Keratinocyte (primary cell): ENCODE results near the gene ZBTB49. TPM values are rescaled to one million over a fixed set of nuclear protein-coding genes. Genes with fewer than 3 reads are reported as not detected.
A peak's percentile ranks its signal among the peaks of the same experiment; 100 is the strongest.

Source experiments
- DNase-seq: peaks from one replicate; pipeline ENCODE4 v3.0.0-alpha.2; 2011; ENCODE audit warnings: low read depth, missing footprints, low spot score
- FAIRE-seq: peaks from 2 replicates; lab custom pipeline; 2011; peaks lifted over from hg19 to GRCh38; lab: Jason Lieb, UNC
- H2AFZ ChIP-seq: 2 replicates; pipeline ENCODE4 v1.6.0; 2012; ENCODE audit warnings: low read length, control low read depth, inconsistent platforms; ENCODE audit not compliant: control insufficient read depth
- H3K27ac ChIP-seq: 2 replicates; pipeline ENCODE4 v1.5.1; 2011; ENCODE audit warnings: low read length; ENCODE audit not compliant: control insufficient read depth, insufficient read depth
- H3K27me3 ChIP-seq: 3 replicates; pipeline ENCODE4 v1.6.0; 2011; ENCODE audit warnings: low read length; ENCODE audit not compliant: control insufficient read depth, insufficient read depth; ENCODE audit errors: extremely low read depth
- H3K36me3 ChIP-seq, 2 experiments: 2 replicates in 1 of 2; 3 replicates in 1 of 2; pipeline ENCODE4 v1.5.1; 2011; ENCODE audit warnings: low read length in 2 of 2, mild to moderate bottlenecking in 1 of 2; ENCODE audit not compliant: control insufficient read depth in 2 of 2, insufficient read depth in 2 of 2; ENCODE audit errors: extremely low read depth in 1 of 2
- H3K4me1 ChIP-seq: 3 replicates; pipeline ENCODE4 v1.5.1; 2011; ENCODE audit warnings: low read length; ENCODE audit not compliant: control insufficient read depth, insufficient read depth; ENCODE audit errors: extremely low read depth
- H3K4me2 ChIP-seq: 3 replicates; pipeline ENCODE4 v1.6.0; 2011; ENCODE audit warnings: low read depth, low read length; ENCODE audit not compliant: control insufficient read depth, insufficient read depth; ENCODE audit errors: extremely low read depth
- H3K4me3 ChIP-seq, 3 experiments: fragments of 200-600 bp in 1 of 3; sonication (generic) in 1 of 3; 2 replicates in 2 of 3; 3 replicates in 1 of 3; pipeline ENCODE4 v1.5.1; 2011 to 2016; ENCODE audit warnings: low read length in 3 of 3, mild to moderate bottlenecking in 3 of 3, control low read depth in 2 of 3, inconsistent platforms in 1 of 3, low read depth in 1 of 3, mixed read lengths in 1 of 3, mixed run types in 1 of 3, moderate library complexity in 1 of 3; ENCODE audit not compliant: control insufficient read depth in 2 of 3, insufficient read depth in 2 of 3; ENCODE audit errors: extremely low read depth in 1 of 3
- H3K79me2 ChIP-seq: 2 replicates; pipeline ENCODE4 v1.6.0; 2012; ENCODE audit warnings: low read length; ENCODE audit not compliant: control insufficient read depth, insufficient read depth
- H3K9ac ChIP-seq: 3 replicates; pipeline ENCODE4 v1.6.0; 2011; ENCODE audit warnings: low read length; ENCODE audit not compliant: control insufficient read depth, insufficient read depth; ENCODE audit errors: extremely low read depth
- H3K9me1 ChIP-seq: 3 replicates; pipeline ENCODE4 v1.6.0; 2011; ENCODE audit warnings: low read length; ENCODE audit not compliant: control insufficient read depth, insufficient read depth; ENCODE audit errors: extremely low read depth
- H3K9me3 ChIP-seq: 2 replicates; pipeline ENCODE4 v1.5.1; 2012; ENCODE audit warnings: low read depth, low read length; ENCODE audit not compliant: control insufficient read depth
- H4K20me1 ChIP-seq: 3 replicates; pipeline ENCODE4 v1.6.0; 2011; ENCODE audit warnings: low read length; ENCODE audit not compliant: control insufficient read depth, insufficient read depth; ENCODE audit errors: extremely low read depth
- CTCF ChIP-seq, 3 experiments: IDR thresholded peaks in 1 of 3; conservative IDR thresholded peaks in 1 of 3; optimal IDR thresholded peaks in 1 of 3; 2 replicates in 2 of 3; 3 replicates in 1 of 3; pipeline versions ENCODE3 to v1.5.1; 2011; ENCODE audit warnings: low read length in 3 of 3, mild to moderate bottlenecking in 3 of 3, moderate library complexity in 2 of 3, control low read depth in 1 of 3, inconsistent platforms in 1 of 3; ENCODE audit not compliant: insufficient read depth in 2 of 3; ENCODE audit errors: extremely low read depth in 1 of 3
- EZH2 ChIP-seq: IDR thresholded peaks from one replicate; pipeline ENCODE4 v1.6.1; 2012; ENCODE audit warnings: inconsistent platforms, mild to moderate bottlenecking, low read length, moderate library complexity
- dilution Hi-C: fragments of 300-500 bp; cut with MboI; formaldehyde crosslinking; loops from one replicate; pipeline ENCODE4 v1.7.0; 2020; ENCODE audit warnings: low sequenced_read_pairs; ENCODE audit not compliant: extremely low pct_ligation_motif_present
- polyA plus RNA-seq, 5 experiments: library from polyadenylated mRNA; depleted of rRNA in 3 of 5; stranded (reverse) in 3 of 5; stranded (forward) in 1 of 5; unstranded in 1 of 5; fragments of >200 nt; gene quantifications; 1 replicate in 1 of 5; 2 replicates in 3 of 5; 3 replicates in 1 of 5; pipeline versions ENCODE4 v1.2.1 to v1.2.3, GENCODE V29; 2011 to 2012; ENCODE audit warnings: missing spikeins in 2 of 5, low read depth in 1 of 5, low replicate concordance in 1 of 5

ZBTB49 gene
- polyA plus RNA-seq, 1 donor (not counting 4 experiments of a cell fraction or from before 2014, with no cell fraction given), result 3.8 TPM

- H3K27me3 ChIP-seq, result no peaks in the 10 kb centered on the region
- peaks cover 18% of the 10 kb centered on the region for H3K4me1 ChIP-seq
- no peak overlapping the region for H3K4me3 ChIP-seq
- FAIRE-seq (peak; percentile 61), DNase-seq (peak; percentile 53)
- H2AFZ ChIP-seq, result no peak overlapping the region
- H3K36me3 ChIP-seq, result peaks cover 14 to 28% of the 10 kb centered on the region in 2 experiments
- peak overlapping the region; percentile 82 for H3K27ac ChIP-seq
- TF ChIP-seq EZH2 (no peak), CTCF (optimal IDR thresholded peaks at IDR 0.05 in 1 of 3, IDR thresholded peaks at IDR 0.05 in 1 of 3, conservative IDR thresholded peaks at IDR 0.05 in 1 of 3; ENCODE audit: extremely low read depth in 1 of 3, insufficient read depth in 2 of 3, low read length in 3 of 3) (no peak)
- no peaks in the 10 kb centered on the region for H3K9me1 ChIP-seq
- peak overlapping the region; percentile 59 for H3K9ac ChIP-seq
- H3K79me2 ChIP-seq, result no peaks in the 10 kb centered on the region
- H3K9me3 ChIP-seq, result no peaks in the 10 kb centered on the region
- H3K4me2 ChIP-seq, result peak overlapping the region; percentile 42
- H4K20me1 ChIP-seq, result no peaks in the 10 kb centered on the region
- dilution Hi-C loops, result no loop called here
Measured at GRCh38 chr4:4269856-4270255, 20.2 kb upstream of the ZBTB49 start.

GRCh38 chr4:4270529-4270928 is 19.5 kb upstream of the ZBTB49 start:
- Histone ChIP-seq H4K20me1 (no peaks in the 10 kb centered on the region), H3K4me2 (peak overlapping the region; percentile 25), H3K9me3 (no peaks in the 10 kb centered on the region), H3K36me3 (peaks cover 14 to 33% of the 10 kb centered on the region in 2 experiments), H3K4me1 (peaks cover 18% of the 10 kb centered on the region), H3K9me1 (no peaks in the 10 kb centered on the region), H3K27ac (peak overlapping the region; percentile 82), H3K9ac (no peak overlapping the region), H3K27me3 (no peaks in the 10 kb centered on the region), H3K79me2 (no peaks in the 10 kb centered on the region), H3K4me3 (no peak overlapping the region), H2AFZ (no peak overlapping the region)
- dilution Hi-C loops, result no loop called here
- DNase-seq (no peak), FAIRE-seq (no peak)
- TF ChIP-seq EZH2, result no peak
- no peak for TF ChIP-seq CTCF (optimal IDR thresholded peaks at IDR 0.05 in 1 of 3, IDR thresholded peaks at IDR 0.05 in 1 of 3, conservative IDR thresholded peaks at IDR 0.05 in 1 of 3; ENCODE audit: extremely low read depth in 1 of 3, insufficient read depth in 2 of 3, low read length in 3 of 3)
